ENCODE measurements around the gene LEPROT.

GRCh38 chr1:65440322-65440900 is 19.9 kb downstream of the LEPROT start:
- TF ChIP-seq ZNF274 (IDR thresholded peaks at IDR 0.05; ENCODE audit: low read depth, low read length) (no peak), SUZ12 (IDR thresholded peaks at IDR 0.05; ENCODE audit: extremely low read depth, insufficient read depth, insufficient read length) (no peak)
